Breast epithelium (tissue), 4 donors: Measurements from ENCODE around the gene SRGAP2B. TPM values are rescaled to one million over a fixed set of nuclear protein-coding genes. Genes with fewer than 3 reads are reported as not detected.
A peak's percentile ranks its signal among the peaks of the same experiment; 100 is the strongest.
"Not testable (repeated sequence)": the region's sequence is repeated elsewhere in the genome, so short reads cannot be mapped to it uniquely, and the experiment has no call there.

Source experiments
- DNase-seq, 2 donors: peaks; one replicate each; pipeline ENCODE4 v3.0.0-alpha.2; 2019; ENCODE audit warnings: low spot score in 2 of 2
- H3K27ac ChIP-seq, 2 donors: fragments of 200-600 bp; sonication (generic) in 1 of 2; one replicate each; pipeline ENCODE4 v1.5.1; 2016 to 2019; ENCODE audit warnings: mild to moderate bottlenecking in 1 of 2
- H3K27me3 ChIP-seq, 2 donors: fragments of 200-600 bp; sonication (generic) in 1 of 2; one replicate each; pipeline versions ENCODE4 v1.5.1 to v1.6.0; 2017 to 2019; ENCODE audit warnings: control low read depth in 1 of 2, mild to moderate bottlenecking in 1 of 2
- H3K36me3 ChIP-seq: fragments of 200-600 bp; one replicate; pipeline ENCODE4 v1.5.1; 2019
- H3K4me1 ChIP-seq, 2 donors: fragments of 200-600 bp; sonication (generic); one replicate each; pipeline ENCODE4 v1.5.1; 2016 to 2019; ENCODE audit warnings: control low read depth in 1 of 2
- H3K4me3 ChIP-seq, 3 donors: fragments of 200-600 bp; sonication (generic); 1 replicate in 2 of 3; 2 replicates in 1 of 3; pipeline ENCODE4 v1.5.1; 2016 to 2019; ENCODE audit warnings: mild to moderate bottlenecking in 3 of 3, moderate library complexity in 2 of 3
- H3K9me3 ChIP-seq, 2 donors: fragments of 200-600 bp; sonication (generic) in 1 of 2; one replicate each; pipeline ENCODE4 v1.5.1; 2016 to 2019; ENCODE audit warnings: control low read depth in 1 of 2
- intact Hi-C: fragments of 100-400 bp; cut with DNase I; formaldehyde crosslinking; loops from one replicate; pipeline ENCODE4 v1.15.1; 2023; ENCODE audit warnings: low total_unique reads
- total RNA-seq, 3 donors: library from RNA; depleted of rRNA; stranded (reverse); fragments of >200 nt; gene quantifications; one replicate each; pipeline ENCODE4 v1.1.0, GENCODE V29; 2016

The SRGAP2B gene
- total RNA-seq, 3 donors from 2014 or later: 12.0 to 21.8 (median 14.4) TPM

GRCh38 chr1:145115587-145116493 is 20.7 kb upstream of the SRGAP2B start:
- H3K36me3 ChIP-seq, H3K27me3 ChIP-seq, DNase-seq, H3K4me1 ChIP-seq, H3K4me3 ChIP-seq, H3K27ac ChIP-seq, H3K9me3 ChIP-seq, intact Hi-C loops: not testable (repeated sequence)

- H3K27ac ChIP-seq, DNase-seq, H3K4me1 ChIP-seq, H3K27me3 ChIP-seq, H3K4me3 ChIP-seq, H3K9me3 ChIP-seq, intact Hi-C loops, H3K36me3 ChIP-seq: not testable (repeated sequence)
Observed at GRCh38 chr1:145114560-145115057, 19.5 kb upstream of the SRGAP2B start.

GRCh38 chr1:145112703-145113102 is 17.6 kb upstream of the SRGAP2B start:
- H3K36me3 ChIP-seq, H3K4me1 ChIP-seq, H3K9me3 ChIP-seq, H3K27ac ChIP-seq, intact Hi-C loops, H3K27me3 ChIP-seq, H3K4me3 ChIP-seq, DNase-seq: not testable (repeated sequence)

GRCh38 chr1:145111674-145112073 is 16.5 kb upstream of the SRGAP2B start:
- intact Hi-C loops, H3K4me3 ChIP-seq: not testable (repeated sequence)

GRCh38 chr1:145103294-145103693 is 8.2 kb upstream of the SRGAP2B start:
- H3K4me1 ChIP-seq, H3K27me3 ChIP-seq, H3K4me3 ChIP-seq, H3K9me3 ChIP-seq, H3K27ac ChIP-seq, H3K36me3 ChIP-seq, DNase-seq, intact Hi-C loops: not testable (repeated sequence)

More at GRCh38 chr1:145111674-145112073, 16.5 kb upstream of the SRGAP2B start:
- not testable (repeated sequence) for H3K36me3 ChIP-seq, H3K27ac ChIP-seq, DNase-seq, H3K4me1 ChIP-seq, H3K9me3 ChIP-seq, H3K27me3 ChIP-seq

GRCh38 chr1:145101725-145102124 is 6.6 kb upstream of the SRGAP2B start:
- DNase-seq, H3K9me3 ChIP-seq, H3K4me1 ChIP-seq, H3K36me3 ChIP-seq, H3K27me3 ChIP-seq, H3K4me3 ChIP-seq, intact Hi-C loops, H3K27ac ChIP-seq: not testable (repeated sequence)

- DNase-seq: peak in 1 of 2 donors; percentile 17
- H3K4me1 ChIP-seq, H3K36me3 ChIP-seq, H3K9me3 ChIP-seq, H3K27me3 ChIP-seq, intact Hi-C loops: not testable (repeated sequence)
- Histone ChIP-seq H3K4me3 (peak overlapping the region; percentile 27 to 63 (median 49)), H3K27ac (peak overlapping the region in 1 of 2 donors; percentile 77)
Observed at GRCh38 chr1:145094655-145095211, 395 bp downstream of the SRGAP2B start.

GRCh38 chr1:145093517-145094149 is 1.5 kb downstream of the SRGAP2B start:
- peak; percentile 48 to 58 for DNase-seq
- H3K4me1 ChIP-seq, intact Hi-C loops, H3K9me3 ChIP-seq, H3K27me3 ChIP-seq, H3K36me3 ChIP-seq: not testable (repeated sequence)
- peak overlapping the region in 1 of 2 donors; percentile 76 for H3K27ac ChIP-seq
- H3K4me3 ChIP-seq: peak overlapping the region in 2 of 3 donors; percentile 51 to 68

- intact Hi-C loops, H3K27me3 ChIP-seq, H3K9me3 ChIP-seq, H3K4me3 ChIP-seq, H3K27ac ChIP-seq, H3K36me3 ChIP-seq, H3K4me1 ChIP-seq, DNase-seq: not testable (repeated sequence)
Observed at GRCh38 chr1:145082483-145083255, 12.5 kb downstream of the SRGAP2B start.

- DNase-seq, intact Hi-C loops, H3K36me3 ChIP-seq: not testable (repeated sequence)
Observed at GRCh38 chr1:145080193-145080592, 14.9 kb downstream of the SRGAP2B start.

GRCh38 chr1:145079737-145080136 is 15.4 kb downstream of the SRGAP2B start:
- intact Hi-C loops, H3K36me3 ChIP-seq, H3K4me3 ChIP-seq, H3K9me3 ChIP-seq, H3K27me3 ChIP-seq, H3K4me1 ChIP-seq, H3K27ac ChIP-seq, DNase-seq: not testable (repeated sequence)

More at GRCh38 chr1:145080193-145080592, 14.9 kb downstream of the SRGAP2B start:
- H3K4me3 ChIP-seq, H3K27me3 ChIP-seq, H3K4me1 ChIP-seq, H3K9me3 ChIP-seq, H3K27ac ChIP-seq: not testable (repeated sequence)

- H3K4me1 ChIP-seq, H3K4me3 ChIP-seq, DNase-seq, intact Hi-C loops, H3K27me3 ChIP-seq, H3K27ac ChIP-seq, H3K9me3 ChIP-seq, H3K36me3 ChIP-seq: not testable (repeated sequence)
Observed at GRCh38 chr1:145078787-145079370, 16.2 kb downstream of the SRGAP2B start.
